HS-5 (cell line): ENCODE results near the gene BCO1.
A peak's percentile ranks its signal among the peaks of the same experiment; 100 is the strongest.

Experiments used
- DNase-seq: peaks from one replicate; pipeline ENCODE4 v3.0.0-alpha.2; 2012; ENCODE audit warnings: low read depth

The BCO1 gene

GRCh38 chr16:81275795-81276194 is 37.3 kb downstream of the BCO1 start:
- no peak for DNase-seq

GRCh38 chr16:81276323-81276722 is 37.8 kb downstream of the BCO1 start:
- no peak for DNase-seq

GRCh38 chr16:81277541-81278080 is 39.1 kb downstream of the BCO1 start:
- no peak for DNase-seq

- DNase-seq: no peak
These were observed 40.0 kb downstream of the BCO1 start for GRCh38 chr16:81278526-81278925.

- peak; percentile 24 for DNase-seq
These were observed 40.9 kb downstream of the BCO1 start for GRCh38 chr16:81279392-81279791.

- peak; percentile 2 for DNase-seq
These were observed 41.9 kb downstream of the BCO1 start for GRCh38 chr16:81280393-81280792.

- DNase-seq: no peak
These were observed 44.6 kb downstream of the BCO1 start for GRCh38 chr16:81283044-81283443.

GRCh38 chr16:81284995-81285600 is 46.6 kb downstream of the BCO1 start:
- DNase-seq: no peak

- no peak for DNase-seq
These were observed 47.7 kb downstream of the BCO1 start for GRCh38 chr16:81286190-81286589.

- no peak for DNase-seq
These were observed 52.6 kb downstream of the BCO1 start for GRCh38 chr16:81291117-81291516.

GRCh38 chr16:81292936-81293335 is 54.4 kb downstream of the BCO1 start:
- no peak for DNase-seq

- DNase-seq: no peak
These were observed 55.7 kb downstream of the BCO1 start for GRCh38 chr16:81293909-81294802.

- no peak for DNase-seq
These were observed 58.1 kb downstream of the BCO1 start for GRCh38 chr16:81296631-81297030.

GRCh38 chr16:81307770-81308169 is 69.3 kb downstream of the BCO1 start:
- DNase-seq: no peak

- DNase-seq: no peak
These were observed 71.7 kb downstream of the BCO1 start for GRCh38 chr16:81310045-81310644.

GRCh38 chr16:81311762-81312161 is 73.3 kb downstream of the BCO1 start:
- no peak for DNase-seq

GRCh38 chr16:81313701-81314602 is 75.5 kb downstream of the BCO1 start:
- no peak for DNase-seq

GRCh38 chr16:81314603-81315270 is 76.2 kb downstream of the BCO1 start, which contains the start of gene GAN:
GAN (plus strand) TSS chr16:81314962; CDS start chr16:81315114, 152 bp downstream.
- peak; percentile 49 for DNase-seq

- no peak for DNase-seq
These were observed 77.0 kb downstream of the BCO1 start for GRCh38 chr16:81315271-81316175.

GRCh38 chr16:81316176-81316496 is 77.6 kb downstream of the BCO1 start:
- no peak for DNase-seq
